Lower leg skin (tissue), 4 donors: ENCODE data around the gene ADAMTS16. TPM values are rescaled to one million over a fixed set of nuclear protein-coding genes. Genes with fewer than 3 reads are reported as not detected.

Experiments used
- DNase-seq, 2 donors: peaks; one replicate each; pipeline ENCODE4 v3.0.0-alpha.2; 2019; ENCODE audit warnings: low spot score in 2 of 2
- H3K4me3 ChIP-seq: fragments of 200-600 bp; sonication (generic); 2 replicates; pipeline ENCODE4 v1.5.1; 2017; ENCODE audit warnings: mild to moderate bottlenecking, low read depth; ENCODE audit not compliant: poor library complexity, severe bottlenecking
- POLR2A ChIP-seq, 2 donors: fragments of 450-650 bp; IDR thresholded peaks; one replicate each; pipeline ENCODE4 v1.6.1; 2016 to 2017; ENCODE audit warnings: antibody characterized with exemption in 2 of 2, mild to moderate bottlenecking in 1 of 2, moderate library complexity in 1 of 2
- WGBS, 2 donors: methylation state at CpG; one replicate each; pipeline ENCODE4 v1.1.5; 2018; 5-methylcytosine and 5-hydroxymethylcytosine counted together
- intact Hi-C: fragments of 100-400 bp; cut with DNase I; formaldehyde crosslinking; loops from one replicate; pipeline ENCODE4 v1.15.0; 2023; ENCODE audit warnings: low total_unique reads
- total RNA-seq, 4 donors: library from RNA; depleted of rRNA; stranded (reverse); fragments of >200 nt; gene quantifications; one replicate each; pipeline ENCODE4 v1.1.0, GENCODE V29; 2016
- TF ChIP-seq, protein P1 (sequence below), 3 donors: fragments of 450-650 bp; IDR thresholded peaks; one replicate each; pipeline ENCODE4 v1.5.1; 2016; ENCODE audit warnings: antibody characterized with exemption in 3 of 3, mild to moderate bottlenecking in 3 of 3, moderate library complexity in 2 of 3

The ADAMTS16 gene
- total RNA-seq, 4 donors from 2014 or later, result 0.55 TPM; not detected in 3

- H3K4me3 ChIP-seq, result no peak overlapping the region
- no peak for TF ChIP-seq POLR2A (IDR thresholded peaks at IDR 0.05)
- TF ChIP-seq, protein P1, sequence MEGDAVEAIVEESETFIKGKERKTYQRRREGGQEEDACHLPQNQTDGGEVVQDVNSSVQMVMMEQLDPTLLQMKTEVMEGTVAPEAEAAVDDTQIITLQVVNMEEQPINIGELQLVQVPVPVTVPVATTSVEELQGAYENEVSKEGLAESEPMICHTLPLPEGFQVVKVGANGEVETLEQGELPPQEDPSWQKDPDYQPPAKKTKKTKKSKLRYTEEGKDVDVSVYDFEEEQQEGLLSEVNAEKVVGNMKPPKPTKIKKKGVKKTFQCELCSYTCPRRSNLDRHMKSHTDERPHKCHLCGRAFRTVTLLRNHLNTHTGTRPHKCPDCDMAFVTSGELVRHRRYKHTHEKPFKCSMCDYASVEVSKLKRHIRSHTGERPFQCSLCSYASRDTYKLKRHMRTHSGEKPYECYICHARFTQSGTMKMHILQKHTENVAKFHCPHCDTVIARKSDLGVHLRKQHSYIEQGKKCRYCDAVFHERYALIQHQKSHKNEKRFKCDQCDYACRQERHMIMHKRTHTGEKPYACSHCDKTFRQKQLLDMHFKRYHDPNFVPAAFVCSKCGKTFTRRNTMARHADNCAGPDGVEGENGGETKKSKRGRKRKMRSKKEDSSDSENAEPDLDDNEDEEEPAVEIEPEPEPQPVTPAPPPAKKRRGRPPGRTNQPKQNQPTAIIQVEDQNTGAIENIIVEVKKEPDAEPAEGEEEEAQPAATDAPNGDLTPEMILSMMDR (IDR thresholded peaks at IDR 0.05), result no peak
- WGBS, 2 donors, result 91 to 92% methylated on average over 11 of the region's 11 CpGs
- DNase-seq, result no peak
- intact Hi-C loops, result no loop called here
Observed at GRCh38 chr5:5242056-5242455, 101.9 kb downstream of the ADAMTS16 start.

GRCh38 chr5:5246736-5247135 is 106.6 kb downstream of the ADAMTS16 start:
- WGBS, 2 donors, result 94 to 95% methylated on average over 8 of the region's 8 CpGs
- no peak for TF ChIP-seq POLR2A (IDR thresholded peaks at IDR 0.05)
- TF ChIP-seq, protein P1 (IDR thresholded peaks at IDR 0.05), result no peak
- no peak for DNase-seq
- no peak overlapping the region for H3K4me3 ChIP-seq
- intact Hi-C loops, result no loop called here

GRCh38 chr5:5250758-5251157 is 110.6 kb downstream of the ADAMTS16 start:
- intact Hi-C loops, result no loop called here
- WGBS, 2 donors, result 73 to 78% methylated on average over 6 of the region's 6 CpGs
- no peak overlapping the region for H3K4me3 ChIP-seq
- TF ChIP-seq POLR2A (IDR thresholded peaks at IDR 0.05), result no peak
- TF ChIP-seq, protein P1 (IDR thresholded peaks at IDR 0.05), result no peak
- no peak for DNase-seq

GRCh38 chr5:5252106-5252505 is 112.0 kb downstream of the ADAMTS16 start:
- no peak overlapping the region for H3K4me3 ChIP-seq
- TF ChIP-seq POLR2A (IDR thresholded peaks at IDR 0.05), result no peak
- TF ChIP-seq, protein P1 (IDR thresholded peaks at IDR 0.05), result no peak
- no peak for DNase-seq
- intact Hi-C loops, result no loop called here
- 68 to 76% methylated on average over 8 of the region's 8 CpGs for WGBS, 2 donors

GRCh38 chr5:5257353-5257752 is 117.2 kb downstream of the ADAMTS16 start:
- no peak overlapping the region for H3K4me3 ChIP-seq
- no peak for TF ChIP-seq POLR2A (IDR thresholded peaks at IDR 0.05)
- TF ChIP-seq, protein P1 (IDR thresholded peaks at IDR 0.05), result no peak
- no peak for DNase-seq
- intact Hi-C loops, result no loop called here
- 55 to 79% methylated on average over 5 of the region's 5 CpGs for WGBS, 2 donors

GRCh38 chr5:5258564-5258963 is 118.4 kb downstream of the ADAMTS16 start:
- TF ChIP-seq, protein P1 (IDR thresholded peaks at IDR 0.05), result no peak
- TF ChIP-seq POLR2A (IDR thresholded peaks at IDR 0.05), result no peak
- DNase-seq, result no peak
- H3K4me3 ChIP-seq, result no peak overlapping the region
- WGBS, 2 donors, result 80 to 91% methylated on average over 1 of the region's 1 CpG
- intact Hi-C loops, result no loop called here
